DMS114 treated with DMSO at 0.1 percent for 48 hours (cell line): Measurements from ENCODE around the gene PDZK1IP1.
"Not testable (repeated sequence)": the region's sequence is repeated elsewhere in the genome, so short reads cannot be mapped to it uniquely, and the experiment has no call there.

Experiments used
- DNase-seq: peaks from one replicate; lab custom pipeline; 2025; ENCODE audit not compliant: unreplicated experiment; lab: John Stamatoyannopoulos, UW

Gene PDZK1IP1

DNA sequence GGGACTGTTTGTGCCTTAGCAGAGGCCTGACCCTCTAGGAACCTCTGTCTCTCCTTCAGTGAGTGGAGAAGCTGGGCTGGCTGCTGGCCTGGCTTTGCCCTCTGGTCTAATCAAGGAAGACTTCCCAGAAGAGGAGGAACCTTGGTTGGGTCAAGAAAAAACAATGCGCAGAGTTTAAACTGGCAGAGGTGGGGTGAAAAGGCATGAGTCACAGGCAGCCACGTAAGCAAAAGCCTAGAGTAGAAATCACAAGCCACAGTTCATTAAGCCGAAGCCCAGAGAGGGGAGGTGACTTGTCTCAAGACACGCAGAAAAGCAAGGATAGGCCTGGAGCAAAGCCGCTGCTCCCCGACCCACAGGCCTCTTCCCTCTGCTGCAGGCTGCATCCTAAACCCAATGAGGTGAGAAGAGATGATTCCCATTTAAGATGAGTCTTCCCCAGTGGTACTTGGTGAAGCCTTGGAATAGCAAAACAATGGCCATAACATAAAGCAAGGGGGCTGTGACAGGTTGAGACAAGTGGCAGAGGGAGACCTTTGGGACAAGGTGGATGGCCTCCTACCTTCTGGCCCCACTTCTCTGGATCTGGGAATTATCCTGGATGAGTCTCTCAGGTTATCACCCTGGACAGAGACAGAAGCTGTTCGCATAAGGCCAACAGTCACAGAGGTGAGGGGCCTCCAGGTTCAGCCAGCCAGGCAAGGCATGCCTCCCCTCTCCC, 7.7 kb downstream of the PDZK1IP1 start:
- DNase-seq = no peak

DNA sequence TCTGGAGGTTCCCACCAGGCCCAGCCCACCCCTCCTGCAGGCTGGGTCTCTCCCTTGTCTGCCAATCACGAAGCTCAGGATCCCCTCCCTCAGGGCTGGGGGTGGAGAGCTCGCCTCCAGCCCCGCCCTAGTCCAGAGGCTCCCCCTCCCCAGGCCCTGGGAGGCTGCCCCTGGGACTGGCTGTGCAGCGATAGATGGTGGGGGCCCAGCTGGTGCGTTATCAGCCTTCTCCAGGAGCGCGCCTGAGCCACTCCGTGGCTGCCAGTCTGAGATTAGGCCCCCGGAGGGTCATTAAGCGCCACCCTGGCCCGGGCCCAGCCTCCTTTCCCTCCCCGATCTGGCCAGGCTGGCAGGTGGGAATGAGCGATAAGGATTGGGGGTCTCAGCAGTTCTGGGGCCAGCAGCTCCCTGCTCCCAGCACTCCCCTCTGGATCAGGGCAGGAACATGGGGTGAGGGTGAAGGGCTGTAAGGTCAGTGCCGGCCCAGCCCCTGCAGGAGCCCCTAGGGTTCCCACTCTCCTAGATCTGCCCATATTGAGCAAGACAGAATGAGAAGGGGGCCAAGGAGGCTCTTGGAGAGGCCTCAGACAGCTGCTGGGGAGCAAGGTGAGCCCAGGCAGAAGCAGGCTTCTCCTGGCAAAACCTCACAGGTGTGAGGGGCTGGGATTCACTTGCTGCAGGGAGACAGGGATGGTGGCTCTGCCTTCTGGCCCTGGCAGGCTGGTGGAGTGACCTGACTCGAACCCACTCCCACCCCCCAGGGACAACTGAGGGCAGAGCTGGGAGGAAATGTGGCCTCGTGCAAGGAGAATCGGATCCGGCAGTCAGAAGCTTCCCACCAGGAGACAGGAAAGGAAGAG, 8.5 kb downstream of the PDZK1IP1 start:
- DNase-seq = no peak

DNA sequence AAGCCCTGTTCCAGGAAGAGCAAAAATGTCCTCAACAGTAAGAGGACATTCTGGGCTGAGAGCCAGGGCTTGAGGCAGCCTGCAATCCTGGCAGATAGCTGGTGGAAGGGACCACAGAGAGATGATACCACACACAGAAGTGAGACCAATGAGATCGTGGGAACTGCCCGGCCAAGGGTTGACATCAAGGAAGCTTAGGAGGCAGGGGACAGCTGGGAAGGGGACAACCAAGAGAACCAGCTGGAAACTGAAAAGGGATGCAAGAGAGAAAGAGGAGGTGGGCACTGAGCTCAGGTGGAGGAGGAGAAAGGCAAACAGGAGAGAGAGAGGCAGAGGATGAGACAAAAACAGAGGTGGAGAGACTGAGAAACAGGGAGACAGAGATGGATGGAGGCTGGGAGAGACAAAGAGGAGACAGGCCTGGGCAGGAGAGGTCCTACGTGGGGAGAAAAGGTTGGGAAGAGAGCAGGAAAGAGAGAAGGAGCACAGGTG, 9.2 kb downstream of the PDZK1IP1 start:
- DNase-seq = no peak

DNA sequence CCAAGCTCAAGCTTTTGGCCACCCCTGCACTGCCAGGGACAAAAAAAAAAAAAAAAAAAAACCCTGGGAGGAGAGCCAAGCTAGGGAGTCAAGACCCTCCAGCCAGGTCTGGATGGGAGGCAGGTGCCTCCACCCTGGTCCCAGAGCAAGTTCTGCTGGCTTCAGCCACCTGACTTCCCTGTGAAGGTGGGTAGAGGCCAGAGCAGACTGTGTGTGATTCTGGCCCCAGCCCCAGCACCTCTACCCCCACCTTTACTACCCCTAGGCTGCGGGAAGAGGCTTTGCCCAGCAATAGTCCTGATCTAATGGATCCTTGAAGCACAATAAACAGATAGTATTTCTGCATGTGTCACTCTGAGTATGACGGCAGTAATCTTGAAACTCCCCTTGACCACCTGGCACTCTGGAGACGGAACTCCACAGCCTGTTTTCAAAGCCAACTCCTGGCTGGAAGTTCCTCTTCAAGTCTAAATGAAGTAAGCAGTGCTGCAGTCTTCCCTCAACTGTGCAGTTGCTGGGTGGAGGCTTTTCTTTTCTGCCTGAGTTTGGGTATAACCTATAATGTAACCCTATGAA, 9.8 kb downstream of the PDZK1IP1 start:
- no peak for DNase-seq

DNA sequence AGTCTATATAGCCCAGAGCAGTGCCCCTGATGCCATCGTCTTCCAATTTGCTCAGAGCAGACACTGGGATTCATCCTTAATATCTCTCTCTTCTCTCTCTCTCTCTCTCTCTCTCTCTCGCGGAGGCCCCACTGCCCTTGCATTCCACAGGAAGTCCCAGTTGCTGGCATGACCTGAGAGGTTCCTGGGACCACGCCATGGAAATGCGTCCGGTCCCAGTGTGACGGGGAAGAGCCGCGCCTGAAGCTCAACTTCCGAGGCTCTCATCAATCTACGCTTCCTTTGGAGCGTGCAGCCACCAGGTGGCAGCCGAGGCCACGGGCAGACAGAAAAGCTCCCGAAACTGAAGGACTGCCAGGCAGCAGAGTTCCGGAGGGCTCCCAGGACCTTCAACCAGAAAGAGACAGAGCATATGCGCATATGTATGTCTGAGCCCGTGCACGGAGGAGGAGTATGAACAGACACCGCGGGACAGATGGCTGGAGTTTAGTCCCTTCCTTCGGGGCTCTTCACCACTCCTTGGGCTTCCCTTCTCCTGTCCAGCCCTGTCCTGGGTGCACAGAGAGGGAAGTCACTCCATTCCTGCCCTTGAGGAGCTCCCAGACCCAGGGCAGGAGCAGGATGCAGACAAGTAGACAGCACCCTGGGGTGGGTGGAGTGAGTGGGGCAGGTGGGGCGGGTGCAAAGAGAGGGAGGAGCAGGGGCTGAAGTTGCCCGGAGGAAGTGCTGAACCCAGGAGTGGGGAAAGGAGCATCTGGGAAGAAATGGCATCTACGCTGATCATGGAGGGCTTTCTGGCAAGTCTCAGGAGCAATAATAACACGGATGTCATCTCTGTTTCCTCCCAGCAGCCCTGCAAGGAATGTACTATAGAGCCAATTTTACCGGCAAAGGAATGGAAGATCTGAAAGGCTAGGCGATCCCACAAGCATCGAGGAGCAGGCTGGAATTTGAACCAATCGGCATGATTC, 10.5 kb downstream of the PDZK1IP1 start:
- peak; percentile 91 for DNase-seq

DNA sequence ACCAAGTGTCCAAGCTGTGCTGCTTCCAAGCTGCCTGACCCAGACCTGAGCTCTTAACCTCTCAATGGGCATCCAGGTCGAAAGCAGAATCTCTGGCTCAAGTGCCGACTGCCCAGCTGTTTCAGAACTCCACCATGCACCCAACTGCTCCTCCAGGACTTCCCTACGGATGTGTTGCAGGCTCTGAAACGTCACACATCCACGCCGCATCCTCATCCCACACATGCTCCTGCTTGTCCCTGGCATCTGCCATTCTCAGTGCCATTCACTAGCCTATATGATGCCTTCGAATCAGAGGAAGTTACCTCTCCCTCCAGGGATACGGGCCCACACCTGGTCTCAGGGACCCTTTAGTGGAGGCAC, 11.2 kb downstream of the PDZK1IP1 start:
- no peak for DNase-seq

DNA sequence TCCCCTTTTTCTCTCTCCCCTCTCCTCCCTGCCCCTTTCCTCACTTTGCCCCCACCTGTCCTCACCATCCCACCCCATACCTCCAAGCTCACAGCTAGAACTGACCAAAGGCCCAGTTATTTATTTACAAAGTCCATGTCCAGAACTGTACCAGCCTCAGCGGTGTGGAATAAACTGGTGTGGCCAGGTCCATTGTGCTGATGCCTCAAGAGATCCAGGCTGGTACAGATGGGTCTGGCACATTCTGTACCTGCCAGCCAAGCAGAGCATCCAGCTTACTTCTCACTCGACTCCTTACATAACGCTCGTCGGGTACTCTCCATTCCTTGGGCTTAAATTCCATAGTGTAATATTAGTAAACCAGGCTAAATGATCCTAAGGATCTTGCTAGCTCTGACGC, 11.8 kb downstream of the PDZK1IP1 start:
- no peak for DNase-seq

DNA sequence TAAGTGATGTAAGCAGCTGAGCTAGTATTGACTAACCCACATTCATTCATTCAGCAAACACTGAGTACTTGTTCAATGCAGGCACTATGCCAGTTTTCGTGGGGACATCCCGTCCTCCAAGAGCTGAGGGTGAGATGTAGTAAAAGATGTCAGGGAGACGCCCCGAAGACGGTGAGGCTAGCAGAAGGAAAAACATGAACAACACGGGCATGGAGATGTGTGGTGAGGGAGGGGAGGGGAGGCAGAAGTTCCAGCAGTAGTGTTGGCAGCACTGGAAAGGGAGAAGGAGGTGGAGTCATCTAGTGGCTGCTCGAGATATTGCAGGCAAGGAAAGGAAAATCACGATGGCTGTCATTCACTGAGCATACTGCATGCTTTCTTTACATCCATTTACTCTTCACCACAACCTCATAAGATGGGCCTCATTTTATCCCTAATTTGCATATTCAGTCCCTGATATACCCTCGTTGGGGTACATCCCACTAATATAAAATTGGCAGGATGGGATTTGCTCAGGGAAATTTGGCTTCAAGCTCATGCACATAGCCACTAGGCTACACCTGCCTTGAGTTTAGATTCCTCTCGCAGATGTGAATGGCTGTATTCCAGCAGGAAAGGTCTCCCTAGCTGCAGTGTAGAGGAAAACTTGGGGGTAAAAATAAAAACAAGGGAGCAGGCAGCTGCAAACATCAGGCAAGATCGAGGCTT, 14.5 kb downstream of the PDZK1IP1 start:
- peak; percentile 80 for DNase-seq

DNA sequence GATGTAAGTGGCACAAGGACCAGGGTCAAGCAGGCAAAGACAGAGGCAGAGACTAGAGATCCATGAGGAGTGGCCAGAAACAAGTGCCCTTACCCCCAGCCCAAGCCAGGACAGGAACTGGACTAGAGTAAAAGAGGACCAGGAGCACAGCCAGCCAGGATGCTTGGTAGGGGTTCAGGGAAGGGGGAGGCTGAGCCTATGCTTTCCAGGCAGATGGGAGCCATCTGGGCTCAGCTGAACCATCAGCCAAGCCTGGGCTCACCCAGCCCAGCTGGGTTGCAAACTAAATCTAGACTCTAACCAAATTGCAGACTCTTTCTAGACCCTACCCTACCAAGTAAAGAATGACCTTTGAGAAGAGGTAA, 15.2 kb downstream of the PDZK1IP1 start:
- no peak for DNase-seq

DNA sequence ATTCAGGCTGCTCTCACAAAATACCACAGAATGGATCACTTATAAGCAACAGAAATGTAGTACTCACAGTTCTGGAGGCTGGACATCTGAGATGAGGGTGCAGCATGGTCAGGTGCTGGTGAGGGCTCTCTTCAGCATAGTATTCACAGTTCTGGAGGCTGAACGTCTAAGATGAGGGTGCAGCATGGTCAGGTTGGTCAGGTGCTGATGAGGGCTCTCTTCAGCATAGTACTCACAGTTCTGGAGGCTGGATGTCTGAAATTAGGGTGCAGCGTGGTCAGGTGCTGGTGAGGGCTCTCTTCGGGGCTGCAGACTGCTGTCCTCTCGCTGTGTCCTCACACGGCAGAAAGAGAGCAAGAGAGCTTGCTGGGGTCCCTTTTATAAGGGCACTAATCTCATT, 17.1 kb downstream of the PDZK1IP1 start:
- no peak for DNase-seq

DNA sequence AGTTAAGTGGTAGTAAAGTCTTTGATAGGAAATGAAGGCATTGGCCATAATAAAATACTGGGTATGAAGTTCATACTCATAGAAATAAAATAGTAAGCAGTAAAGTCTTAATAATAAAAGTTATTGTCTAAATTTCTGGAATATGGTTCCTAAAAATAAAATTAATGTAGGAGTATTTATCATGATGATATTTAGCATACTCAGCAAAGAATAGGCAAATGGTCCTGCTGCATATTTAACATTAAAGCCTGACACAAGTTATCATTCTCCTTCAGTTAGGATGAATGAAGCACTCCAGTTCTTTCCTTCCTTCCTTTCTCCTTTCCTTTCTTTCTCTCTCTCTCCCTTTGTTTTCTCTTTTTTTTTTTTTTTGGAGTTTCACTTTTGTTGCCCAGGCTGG, 25.3 kb downstream of the PDZK1IP1 start:
- DNase-seq = no peak

DNA sequence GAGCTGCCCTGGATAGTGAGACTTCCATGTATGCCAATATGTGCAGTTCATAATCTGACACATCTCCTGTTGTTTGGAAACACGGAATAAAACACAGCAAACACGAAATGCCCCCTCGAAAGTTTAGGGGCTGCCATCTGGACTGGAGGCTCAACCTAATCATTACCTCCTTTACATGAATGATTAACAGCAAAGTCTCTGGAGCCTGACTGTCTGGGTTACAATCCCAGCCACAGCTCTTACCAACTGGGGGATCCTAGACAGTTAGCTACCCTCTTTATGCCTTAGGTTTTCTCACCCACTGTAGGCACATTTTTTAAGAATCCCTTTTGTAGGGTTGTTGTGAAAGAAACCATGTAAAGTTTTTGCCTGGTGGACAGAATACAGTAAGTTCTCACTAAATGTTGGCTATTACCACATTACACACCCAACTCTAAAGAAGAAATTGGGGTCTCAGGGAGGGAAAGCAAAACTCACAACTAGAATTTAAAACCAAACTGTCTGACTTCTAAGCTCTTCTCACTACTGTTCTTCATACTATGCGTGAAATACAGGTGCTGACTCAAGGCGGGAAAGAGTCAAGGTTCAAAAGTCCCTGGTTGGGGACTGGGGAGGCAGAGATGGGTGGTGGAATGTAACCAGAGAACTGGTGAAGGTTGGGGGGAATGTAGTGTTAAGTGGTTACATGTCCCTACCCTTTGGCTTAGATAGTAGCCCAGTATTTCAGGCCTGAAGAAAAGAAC, 28.4 kb downstream of the PDZK1IP1 start:
- DNase-seq = no peak

DNA sequence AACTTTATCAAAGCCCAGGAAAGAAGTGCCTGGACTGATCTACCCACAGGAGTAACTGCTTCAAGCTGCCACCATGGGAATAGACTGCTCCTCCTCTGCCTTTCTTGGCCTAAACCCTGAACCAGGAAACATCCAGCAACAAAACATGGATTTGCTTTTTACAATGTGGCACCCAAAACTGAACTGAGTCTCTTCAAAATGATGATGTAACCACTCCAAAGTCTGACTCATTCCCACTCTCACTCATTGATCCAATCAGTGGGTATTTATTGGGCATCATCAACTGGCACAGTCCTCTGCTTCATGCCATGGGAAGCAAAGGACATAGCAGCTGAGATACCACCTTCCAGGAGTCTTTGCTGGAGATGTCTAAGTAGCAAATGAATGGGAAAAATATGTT, 29.1 kb downstream of the PDZK1IP1 start:
- DNase-seq = no peak

DNA sequence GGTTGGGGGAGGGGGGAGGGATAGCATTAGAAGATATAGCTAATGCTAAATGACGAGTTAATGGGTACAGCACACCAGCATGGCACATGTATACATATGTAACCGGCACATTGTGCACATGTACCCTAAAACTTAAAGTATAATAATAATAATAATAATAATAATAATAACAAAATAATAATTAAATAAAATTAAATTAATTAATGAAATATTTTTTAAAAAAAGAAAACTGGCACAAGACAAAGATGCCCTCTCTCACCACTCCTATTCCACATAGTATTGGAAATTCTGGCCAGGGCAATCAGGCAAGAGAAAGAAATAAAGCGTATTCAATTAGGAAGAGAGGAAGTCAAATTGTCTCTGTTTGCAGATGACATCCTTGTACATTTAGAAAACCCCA, 31.9 kb downstream of the PDZK1IP1 start:
- not testable (repeated sequence) for DNase-seq

DNA sequence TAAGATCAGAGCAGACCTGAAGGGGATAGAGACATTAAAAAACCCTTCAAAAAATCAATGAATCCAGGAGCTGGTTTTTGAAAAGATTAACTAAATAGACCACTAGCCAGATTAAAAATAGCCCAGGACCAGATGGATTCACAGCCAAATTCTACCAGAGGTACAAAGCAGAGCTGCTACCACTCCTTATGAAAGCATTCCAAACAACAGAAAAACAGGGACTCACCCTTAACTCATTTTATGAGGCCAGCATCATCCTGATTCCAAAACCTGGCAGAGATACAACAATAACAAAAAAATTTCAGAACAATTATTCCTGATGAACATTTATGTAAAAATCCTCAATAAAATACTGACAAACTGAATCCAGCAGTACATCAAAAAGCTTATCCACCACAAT, 33.4 kb downstream of the PDZK1IP1 start:
- DNase-seq = not testable (repeated sequence)

DNA sequence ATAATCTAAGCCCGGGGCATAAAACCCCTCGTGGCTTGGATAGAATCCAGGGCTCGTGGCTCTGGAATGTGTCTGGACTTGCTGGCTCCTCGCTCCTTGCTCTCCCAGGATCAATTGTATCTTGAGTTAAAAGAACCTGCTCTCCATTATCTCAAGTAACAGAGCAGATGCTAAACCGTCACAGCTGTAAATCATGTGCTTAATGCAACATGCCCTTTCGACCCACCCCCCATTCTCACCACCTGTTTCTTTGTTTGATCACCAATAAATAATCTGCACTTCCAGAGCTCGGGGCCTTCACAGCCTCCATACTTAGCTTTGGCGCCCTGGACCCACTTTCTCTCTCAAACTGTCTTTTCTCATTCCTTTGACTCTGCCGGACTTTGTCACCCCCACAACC, 40.7 kb downstream of the PDZK1IP1 start:
- not testable (repeated sequence) for DNase-seq

DNA sequence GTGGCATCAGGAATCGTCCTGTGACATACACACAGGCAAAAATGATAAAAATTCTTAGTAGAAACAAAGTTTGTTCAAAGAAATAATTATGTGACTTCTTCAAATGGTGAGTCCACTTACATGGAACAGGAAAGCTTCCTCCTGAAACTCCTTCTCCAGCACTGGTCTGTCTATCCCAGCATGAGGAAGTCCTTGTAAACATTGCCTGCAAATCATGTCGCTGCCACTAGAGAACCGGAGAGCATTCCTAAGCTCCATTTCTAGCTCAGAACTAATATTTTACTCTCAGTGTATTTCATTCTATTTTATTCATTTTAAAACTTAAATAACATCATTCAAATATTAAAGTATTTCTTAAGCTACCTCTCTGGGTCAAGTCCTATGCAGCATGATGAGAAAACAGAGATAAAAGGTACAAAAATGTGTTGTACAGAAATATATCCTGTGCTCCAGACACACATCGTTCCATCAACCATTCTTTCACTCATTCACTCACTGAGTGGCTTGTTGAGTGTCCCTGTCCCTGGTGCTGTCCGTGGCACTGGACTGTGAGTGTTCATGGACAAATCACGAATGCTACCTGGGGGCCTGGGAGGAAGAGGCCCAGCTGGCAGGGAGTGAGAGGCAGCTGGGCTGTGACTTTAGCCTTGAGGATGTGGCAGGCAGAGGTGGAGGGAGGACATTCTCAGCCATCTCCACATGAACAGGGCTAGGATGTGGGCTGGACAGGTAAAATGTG, 42.6 kb downstream of the PDZK1IP1 start:
- no peak for DNase-seq

DNA sequence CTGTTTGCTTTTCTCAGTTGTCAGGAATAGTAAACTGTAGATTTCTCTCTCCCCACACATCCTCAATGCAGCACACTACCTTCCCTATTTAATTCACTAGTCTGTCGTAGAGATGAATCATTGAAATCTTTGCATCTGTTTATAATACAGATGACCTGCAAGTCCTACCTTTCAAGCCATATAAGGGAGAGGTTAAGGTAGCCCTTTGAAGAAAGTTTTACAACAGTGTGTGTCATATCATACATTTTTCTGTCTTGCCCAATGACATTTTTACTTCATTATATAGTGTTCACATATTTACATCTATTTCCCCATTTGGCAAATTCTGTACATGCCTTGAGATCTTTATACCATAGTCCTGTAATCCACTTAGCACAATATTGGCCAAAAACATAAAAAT, 43.3 kb downstream of the PDZK1IP1 start:
- not testable (repeated sequence) for DNase-seq

DNA sequence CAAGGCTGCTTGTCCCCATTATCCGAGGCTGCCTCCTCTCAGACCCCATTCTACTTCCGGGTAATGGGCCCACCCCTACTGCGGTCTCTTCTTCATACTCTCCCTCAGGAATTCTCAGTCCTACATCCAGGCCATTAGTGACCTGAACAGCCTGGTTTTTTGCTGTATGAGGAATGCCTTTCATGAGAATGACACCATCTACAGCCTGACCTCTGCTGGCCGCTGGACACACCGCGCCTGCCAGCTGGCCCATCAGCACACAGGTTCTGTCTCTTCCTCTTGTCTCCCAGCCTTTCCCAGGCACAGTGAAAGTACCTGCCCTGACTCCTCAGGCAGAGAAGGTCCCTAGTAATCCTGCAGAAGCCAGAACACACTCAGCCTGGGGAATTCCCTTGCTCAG, 46.2 kb downstream of the PDZK1IP1 start:
- DNase-seq = not testable (repeated sequence)
